ENCODE results near the gene CLEC4D.

CLEC4D gene

GRCh38 chr12:8566525-8566924 lies 53.2 kb downstream of the CLEC4D start:
- no peak overlapping the region for H3K4me3 ChIP-seq (ENCODE audit: low read length)
- H3K36me3 ChIP-seq (ENCODE audit: control insufficient read depth, low read length): no peaks in the 10 kb centered on the region
- no peaks in the 10 kb centered on the region for H4K20me1 ChIP-seq (ENCODE audit: control insufficient read depth, insufficient read depth, low read depth, low read length)
- no peaks in the 10 kb centered on the region for H3K9me2 ChIP-seq (replicated peaks; ENCODE audit: control insufficient read depth, low read length)
- H3K9me3 ChIP-seq (ENCODE audit: control insufficient read depth, insufficient read depth, low read length): peaks cover 21% of the 10 kb centered on the region; the same call in 1 of the 2 replicates
- no peak overlapping the region for H3K4me2 ChIP-seq (ENCODE audit: low read length)
- no peaks in the 10 kb centered on the region for H3K4me1 ChIP-seq (ENCODE audit: control insufficient read depth, low read length)
- no peak for TF ChIP-seq EZH2phosphoT487 (IDR thresholded peaks at IDR 0.05; ENCODE audit: borderline replicate concordance, low read length)
- TF ChIP-seq, protein P1, sequence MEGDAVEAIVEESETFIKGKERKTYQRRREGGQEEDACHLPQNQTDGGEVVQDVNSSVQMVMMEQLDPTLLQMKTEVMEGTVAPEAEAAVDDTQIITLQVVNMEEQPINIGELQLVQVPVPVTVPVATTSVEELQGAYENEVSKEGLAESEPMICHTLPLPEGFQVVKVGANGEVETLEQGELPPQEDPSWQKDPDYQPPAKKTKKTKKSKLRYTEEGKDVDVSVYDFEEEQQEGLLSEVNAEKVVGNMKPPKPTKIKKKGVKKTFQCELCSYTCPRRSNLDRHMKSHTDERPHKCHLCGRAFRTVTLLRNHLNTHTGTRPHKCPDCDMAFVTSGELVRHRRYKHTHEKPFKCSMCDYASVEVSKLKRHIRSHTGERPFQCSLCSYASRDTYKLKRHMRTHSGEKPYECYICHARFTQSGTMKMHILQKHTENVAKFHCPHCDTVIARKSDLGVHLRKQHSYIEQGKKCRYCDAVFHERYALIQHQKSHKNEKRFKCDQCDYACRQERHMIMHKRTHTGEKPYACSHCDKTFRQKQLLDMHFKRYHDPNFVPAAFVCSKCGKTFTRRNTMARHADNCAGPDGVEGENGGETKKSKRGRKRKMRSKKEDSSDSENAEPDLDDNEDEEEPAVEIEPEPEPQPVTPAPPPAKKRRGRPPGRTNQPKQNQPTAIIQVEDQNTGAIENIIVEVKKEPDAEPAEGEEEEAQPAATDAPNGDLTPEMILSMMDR (IDR thresholded peaks at IDR 0.05; ENCODE audit: low read depth, low read length, poor library complexity, severe bottlenecking): no peak
- no peak overlapping the region for H3K27ac ChIP-seq (ENCODE audit: low read depth, low read length)
- no peaks in the 10 kb centered on the region for H3K79me2 ChIP-seq (ENCODE audit: control insufficient read depth, low read length)
- no peaks in the 10 kb centered on the region for H3F3A ChIP-seq (ENCODE audit: control insufficient read depth, insufficient read depth)
- H3K27me3 ChIP-seq (ENCODE audit: control insufficient read depth, low read length): no peaks in the 10 kb centered on the region
